CD4-positive, alpha-beta T cell treated with Interleukin-4 for 4 hours (primary cell): ENCODE measurements around the gene ATG101.
"Not testable (repeated sequence)": the region's sequence is repeated elsewhere in the genome, so short reads cannot be mapped to it uniquely, and the experiment has no call there.

Source experiments
- DNase-seq: peaks from one replicate; pipeline ENCODE4 v3.0.0-alpha.2; 2020

Gene ATG101

DNA sequence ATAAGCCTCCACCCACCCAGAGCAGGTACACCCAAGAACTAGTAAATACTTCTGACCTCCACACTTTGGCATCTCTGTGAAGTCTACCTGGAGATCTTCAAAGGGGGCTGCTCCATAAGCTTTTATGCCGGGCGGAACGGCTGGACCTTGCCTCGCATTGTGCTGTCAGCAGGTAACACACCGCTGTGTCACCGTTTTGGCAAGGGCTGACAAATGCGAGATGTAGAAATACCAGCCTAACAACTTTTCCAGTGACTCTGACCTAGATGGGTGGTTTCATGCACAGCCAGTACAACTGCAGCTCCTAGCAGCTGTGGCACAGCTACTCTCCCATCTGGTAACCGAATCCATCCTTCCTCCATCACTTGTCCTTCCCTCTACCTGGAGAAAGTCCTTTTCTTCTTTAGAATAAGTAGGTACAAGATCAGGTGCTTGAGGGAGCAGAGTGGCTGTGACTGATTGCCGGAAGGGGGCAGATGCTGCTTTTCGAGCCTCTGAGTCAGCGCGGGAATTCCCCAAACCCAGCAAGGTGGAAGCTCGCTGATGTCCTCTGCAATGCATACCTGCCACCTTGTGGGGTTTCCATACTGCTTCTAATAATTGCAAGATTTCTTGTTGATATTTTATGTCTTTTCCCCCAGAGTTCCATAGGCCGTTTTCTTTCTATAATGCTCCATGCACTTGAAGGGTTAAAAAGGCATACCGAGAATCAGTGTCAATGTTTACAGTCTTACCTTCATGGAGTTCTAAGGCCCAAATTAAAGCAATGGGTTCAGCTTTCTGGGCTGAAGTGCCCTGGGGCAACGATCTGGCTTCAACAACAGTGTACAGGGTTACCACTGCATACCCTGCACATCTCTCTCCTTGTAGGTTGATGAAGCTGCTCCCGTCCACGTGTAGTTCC, 46.7 kb downstream of the ATG101 start:
- peak; percentile 81 for DNase-seq

DNA sequence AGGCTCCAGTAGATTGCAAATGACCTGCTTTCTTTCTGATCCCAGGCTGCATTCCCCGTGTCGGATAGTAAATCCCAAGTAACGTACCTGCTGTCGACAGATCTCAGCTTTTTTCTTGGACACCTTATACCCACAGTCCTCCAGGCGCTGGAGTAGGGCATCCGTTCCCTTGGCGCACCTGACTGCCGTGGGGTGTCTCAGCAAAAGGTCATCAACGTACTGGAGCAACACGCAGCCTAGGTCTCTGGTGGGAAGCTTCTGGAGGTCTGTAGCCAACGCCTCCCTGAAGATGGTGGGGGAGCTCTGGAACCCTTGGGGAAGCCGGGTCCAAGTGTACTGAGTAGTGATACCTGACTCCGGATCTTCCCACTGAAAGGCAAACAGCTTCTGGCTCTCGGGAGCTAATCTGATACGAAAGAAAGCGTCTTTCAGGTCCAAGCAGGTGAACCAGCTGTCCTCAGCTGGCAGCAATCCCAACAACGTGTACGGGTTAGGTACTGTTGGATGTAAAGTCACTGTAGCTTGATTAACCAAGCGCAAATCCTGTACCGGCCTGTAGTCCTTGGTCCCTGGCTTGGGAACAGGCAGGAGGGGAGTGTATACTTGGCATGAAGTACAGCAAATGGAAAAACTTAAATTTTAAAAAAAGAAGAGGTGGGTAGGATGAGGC, 48.2 kb downstream of the ATG101 start:
- not testable (repeated sequence) for DNase-seq

DNA sequence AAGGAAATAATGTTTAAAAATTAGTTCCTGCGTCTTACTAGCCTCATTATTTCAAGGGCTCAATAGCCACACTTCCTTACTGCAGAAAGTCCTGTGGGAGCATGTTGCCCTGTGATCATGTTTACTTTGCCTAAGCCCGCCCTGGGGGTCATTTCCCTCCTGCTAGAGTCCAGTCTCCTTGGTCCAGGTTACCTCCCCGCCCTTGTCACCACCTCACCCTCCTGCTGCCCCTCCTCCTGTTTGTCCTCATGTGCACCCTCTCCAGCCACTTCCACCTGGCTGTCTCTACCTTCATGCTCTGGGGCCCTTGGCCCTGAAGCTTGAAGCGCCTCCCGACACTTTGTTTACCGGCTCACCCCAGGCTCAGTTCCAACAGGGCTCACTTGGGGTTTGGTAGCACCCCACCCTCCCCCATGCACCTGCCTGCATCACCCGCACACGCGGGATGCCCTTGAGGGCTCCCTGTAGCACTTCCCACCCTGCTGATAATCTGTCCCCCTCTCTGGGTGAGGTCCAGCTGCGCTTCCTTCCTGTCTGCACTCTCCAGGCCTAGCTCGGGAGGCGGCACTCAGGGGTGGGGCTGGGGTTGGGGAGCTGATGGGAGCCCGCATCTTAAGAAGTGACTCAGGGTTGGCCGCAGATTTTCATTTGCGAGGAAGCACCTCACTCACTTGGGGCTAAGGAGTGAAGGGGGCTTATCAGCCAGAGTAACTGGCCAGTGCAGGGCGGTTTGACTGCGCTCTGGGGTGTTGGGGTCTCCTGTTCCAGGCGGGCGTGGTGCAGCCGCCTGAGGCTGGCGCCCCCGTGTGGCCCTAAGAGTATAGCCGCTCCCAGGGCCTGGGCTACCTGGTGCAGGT, 49.8 kb downstream of the ATG101 start:
- peak; percentile 5 for DNase-seq

DNA sequence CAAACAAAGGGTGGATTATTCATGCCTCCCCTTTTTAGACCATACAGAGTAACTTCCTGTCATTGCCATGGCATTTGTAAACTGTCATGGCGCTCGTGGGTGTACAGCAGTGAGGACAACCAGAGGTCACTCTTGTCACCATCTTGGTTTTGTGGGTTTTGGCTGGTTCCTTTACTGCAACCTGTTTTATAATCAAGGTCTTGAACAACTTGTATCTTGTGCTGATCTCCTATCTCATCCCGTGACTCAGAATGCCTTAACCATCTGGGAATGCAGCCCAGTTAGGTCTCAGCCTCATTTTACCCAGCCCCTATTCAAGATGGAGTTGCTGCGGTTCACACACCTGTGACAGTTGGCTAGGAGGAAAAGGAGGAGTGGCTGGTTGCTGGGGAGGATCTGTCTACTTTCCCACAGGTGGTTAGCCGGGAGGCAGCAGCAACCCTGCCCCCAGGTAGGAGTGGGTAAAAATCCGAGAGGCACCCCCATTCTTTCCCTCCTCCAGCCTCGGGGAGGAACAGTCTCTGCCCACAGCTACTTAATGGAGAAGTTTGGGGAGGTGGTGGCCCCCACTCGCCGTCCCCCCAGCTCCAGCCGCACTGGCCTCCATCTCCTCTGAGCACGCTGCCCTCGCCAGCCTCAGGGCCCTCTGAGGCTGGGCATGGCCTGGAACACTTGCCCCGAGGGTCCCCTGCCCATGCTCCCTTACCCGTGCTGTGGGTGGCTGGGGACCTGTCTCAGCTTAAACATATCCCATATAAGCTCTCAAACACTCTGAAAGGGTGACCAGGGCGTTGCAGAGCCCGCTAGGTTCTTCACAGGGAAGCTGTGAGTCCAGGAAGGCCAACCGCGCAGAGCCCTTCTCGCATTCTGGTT, 51.4 kb downstream of the ATG101 start:
- no peak for DNase-seq

DNA sequence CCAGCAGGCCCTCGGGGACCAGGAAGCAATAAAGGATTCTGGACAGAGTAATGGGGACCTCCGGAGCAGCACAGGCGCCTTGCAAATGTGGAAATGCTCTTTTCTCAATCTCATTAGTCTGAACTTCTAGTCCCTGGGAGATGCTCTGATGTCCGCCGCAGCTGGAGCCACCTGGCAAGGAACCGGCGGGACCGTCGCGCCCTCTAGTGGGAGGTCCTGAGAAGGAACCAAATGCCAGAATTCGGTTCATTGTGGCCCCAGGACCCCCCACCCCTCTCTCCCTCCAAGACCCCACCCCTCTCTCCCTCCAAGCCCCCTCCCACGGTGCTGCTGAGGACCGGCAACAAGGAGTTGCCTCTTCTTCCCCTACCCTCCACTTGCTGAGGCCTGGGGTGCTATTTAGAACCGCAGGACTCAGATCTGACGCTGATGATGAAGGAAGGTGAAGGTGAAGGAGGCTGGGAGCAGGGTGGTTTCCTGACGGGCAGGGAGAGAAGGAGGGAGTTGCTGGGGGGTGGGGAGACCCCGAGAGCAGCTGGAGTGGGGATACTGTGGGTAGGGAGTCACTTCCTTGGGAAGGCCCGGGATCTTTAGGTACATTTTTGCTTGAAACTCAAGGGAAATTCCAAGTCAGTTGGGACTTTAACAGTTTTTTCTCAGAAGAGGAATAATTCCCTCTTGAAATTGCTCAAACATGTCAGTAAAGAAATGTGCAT, 52.2 kb downstream of the ATG101 start:
- DNase-seq, result peak; percentile 47

DNA sequence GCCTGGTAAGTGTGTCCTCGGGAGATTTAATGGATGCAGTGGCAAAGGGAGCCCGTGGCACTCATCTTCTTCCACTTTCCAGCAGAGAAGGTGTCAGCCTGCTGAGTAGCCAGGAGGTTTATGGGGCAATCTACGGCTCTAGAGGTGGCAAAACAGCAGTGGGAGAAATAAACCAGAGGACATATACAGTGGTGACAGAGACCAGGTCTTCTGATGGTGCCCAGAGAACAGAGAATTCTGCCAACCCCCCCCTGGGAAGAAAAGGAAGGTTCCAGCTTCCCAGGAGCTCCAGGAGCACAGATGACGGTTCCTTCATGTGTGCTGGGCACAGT, 52.7 kb downstream of the ATG101 start:
- DNase-seq, result no peak

DNA sequence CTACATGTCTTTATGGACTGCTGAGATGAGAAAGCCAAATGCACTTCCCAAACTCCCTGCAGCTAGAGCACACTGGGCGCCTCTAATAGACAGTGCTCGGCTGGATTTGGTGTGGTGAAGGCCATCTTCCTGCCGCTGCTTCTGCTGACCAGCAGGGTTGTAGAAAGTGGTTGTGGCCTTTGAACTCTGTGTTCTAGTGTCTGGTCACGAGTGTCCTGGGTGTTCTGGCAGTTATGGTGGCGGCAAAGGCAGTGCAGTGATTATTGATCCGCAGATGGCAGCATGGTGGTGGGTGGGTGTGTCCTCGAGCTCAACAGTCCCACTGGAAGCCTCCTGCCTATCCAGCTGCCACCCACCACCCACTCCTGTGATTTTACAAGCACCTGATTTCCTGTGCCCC, 53.1 kb downstream of the ATG101 start:
- DNase-seq, result no peak

DNA sequence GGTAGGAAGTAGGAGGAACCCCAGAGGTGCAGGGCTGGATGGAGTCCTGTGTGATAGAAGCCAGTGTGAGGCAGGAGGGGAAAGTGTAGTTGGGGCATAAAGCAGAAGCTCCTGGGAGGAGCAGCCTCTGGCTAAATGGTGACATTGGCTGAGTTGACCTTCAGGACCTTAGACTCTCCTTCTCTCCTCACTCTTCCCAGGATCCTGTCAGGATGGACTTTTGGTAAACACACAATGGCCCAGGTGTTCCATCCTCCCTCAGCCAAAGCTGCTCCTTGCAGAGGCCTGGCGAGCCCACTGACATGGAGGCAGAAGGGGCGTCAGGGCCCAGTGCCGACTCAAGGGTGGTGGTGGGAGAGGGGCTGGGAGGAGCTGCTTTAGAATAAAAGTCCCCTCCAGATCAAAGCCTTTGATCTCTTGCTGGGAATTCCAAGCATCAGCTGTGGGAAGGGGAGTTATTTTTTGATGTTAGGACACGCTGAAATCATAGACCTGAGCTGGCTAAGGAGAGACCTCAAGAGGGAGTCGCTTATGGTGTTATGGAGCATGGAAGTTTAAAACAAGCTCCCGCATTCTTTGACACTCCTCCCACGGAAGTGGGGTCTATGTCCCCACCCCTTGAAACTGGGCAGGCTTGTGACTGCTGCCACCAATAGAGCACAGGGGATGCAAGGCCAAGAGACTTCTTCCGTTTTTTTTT, 53.9 kb downstream of the ATG101 start:
- no peak for DNase-seq

DNA sequence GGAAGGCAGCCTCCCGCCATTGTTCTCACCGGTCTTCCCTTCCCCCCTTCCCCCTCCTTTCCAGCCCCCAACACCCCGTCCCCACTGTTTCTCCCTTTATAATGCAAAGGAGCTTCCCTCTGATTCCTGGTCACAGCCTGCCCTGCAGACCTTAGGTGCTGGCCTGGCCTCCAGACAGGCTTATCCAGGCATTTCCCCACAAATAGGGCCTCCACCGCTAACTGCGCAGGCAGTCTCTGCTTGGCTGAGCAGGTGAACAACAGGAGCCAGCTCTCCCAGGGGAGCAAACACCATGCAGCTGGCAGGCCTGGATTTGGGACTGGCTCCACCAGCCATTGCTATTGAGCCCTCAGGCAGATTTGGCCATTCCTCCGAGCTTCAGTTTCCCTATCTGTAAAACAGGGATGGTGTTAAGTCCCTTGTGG, 55.7 kb downstream of the ATG101 start:
- no peak for DNase-seq

DNA sequence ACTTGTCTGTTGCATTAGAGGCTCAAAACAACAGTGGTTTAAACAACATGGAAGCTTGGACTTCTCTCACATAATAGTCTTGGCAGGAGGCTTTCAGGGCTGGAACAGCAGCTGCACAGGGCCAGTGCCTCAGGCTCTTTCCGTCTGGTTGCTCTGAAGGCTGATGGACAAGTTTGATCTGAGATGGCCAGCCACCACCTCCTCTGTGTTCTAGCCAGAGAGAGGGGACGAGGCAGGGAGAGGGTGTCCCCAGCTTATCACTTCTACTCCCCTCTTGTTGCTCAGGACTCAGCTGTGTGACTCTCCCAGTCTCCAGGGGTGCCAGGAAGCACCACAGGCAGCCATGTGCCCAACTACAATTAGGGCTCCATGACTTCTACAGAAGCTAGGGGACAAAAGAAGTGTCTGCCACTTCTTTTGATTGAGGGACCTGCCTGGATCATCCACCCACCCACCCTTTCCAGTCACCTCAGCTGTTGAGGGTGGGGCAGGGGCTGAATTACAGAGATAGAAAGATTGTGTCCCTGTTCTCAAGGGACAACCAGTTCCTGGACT, 56.3 kb downstream of the ATG101 start:
- no peak for DNase-seq
